Epithelial cell of prostate (primary cell): Measurements from ENCODE around the gene KCNN1.
"Not testable (repeated sequence)": the region's sequence is repeated elsewhere in the genome, so short reads cannot be mapped to it uniquely, and the experiment has no call there.

ENCODE experiments used
- DNase-seq: peaks from one replicate; pipeline ENCODE4 v3.0.0-alpha.2; 2011; ENCODE audit warnings: low read depth, low spot score
- H3K27ac ChIP-seq: fragments of 450-650 bp; 2 replicates; pipeline ENCODE4 v1.5.1; 2017; ENCODE audit warnings: mild to moderate bottlenecking

KCNN1 gene

DNA sequence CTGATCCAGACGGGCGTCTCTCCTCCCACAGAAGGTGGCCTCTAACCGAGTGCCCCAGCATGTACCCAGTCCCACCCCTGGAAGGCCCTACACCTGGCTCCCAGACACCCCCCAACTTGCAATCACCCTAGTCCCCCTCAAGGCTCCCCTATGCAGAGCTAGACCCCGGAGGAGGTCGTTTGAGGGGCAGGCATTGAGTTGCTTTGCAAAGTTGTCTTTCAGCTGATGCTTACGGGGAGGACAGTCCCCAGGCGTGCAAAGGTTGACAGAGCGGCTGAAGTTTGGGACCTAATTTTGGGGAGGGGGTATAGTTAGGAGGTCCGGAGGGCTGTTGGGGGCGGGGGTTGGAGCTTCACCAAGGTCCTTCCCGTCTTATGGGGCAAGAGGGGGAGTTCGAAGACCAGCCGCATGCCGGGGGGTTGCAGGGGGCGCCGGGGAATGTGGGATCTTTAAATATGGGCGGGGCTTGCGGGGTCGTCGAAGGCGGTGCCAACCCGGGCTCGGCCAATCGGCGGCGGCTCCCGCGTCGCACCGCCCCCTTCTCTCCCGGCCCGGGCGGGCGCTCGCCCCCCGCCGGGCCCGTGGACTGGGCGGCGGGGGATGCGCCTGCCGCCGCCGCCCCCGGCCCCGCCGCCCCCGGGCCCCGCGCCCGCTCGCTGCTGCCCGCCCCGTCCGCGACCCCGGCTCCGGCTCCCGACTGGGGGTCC is at the start of gene KCNN1:
Gene KCNN1 (plus strand): TSS at position 558 of the 707 bp plus-strand sequence. CDS start 6,782 bp downstream, outside the sequence.
- DNase-seq = no peak
- no peak within 1 kb of the TSS for H3K27ac ChIP-seq

DNA sequence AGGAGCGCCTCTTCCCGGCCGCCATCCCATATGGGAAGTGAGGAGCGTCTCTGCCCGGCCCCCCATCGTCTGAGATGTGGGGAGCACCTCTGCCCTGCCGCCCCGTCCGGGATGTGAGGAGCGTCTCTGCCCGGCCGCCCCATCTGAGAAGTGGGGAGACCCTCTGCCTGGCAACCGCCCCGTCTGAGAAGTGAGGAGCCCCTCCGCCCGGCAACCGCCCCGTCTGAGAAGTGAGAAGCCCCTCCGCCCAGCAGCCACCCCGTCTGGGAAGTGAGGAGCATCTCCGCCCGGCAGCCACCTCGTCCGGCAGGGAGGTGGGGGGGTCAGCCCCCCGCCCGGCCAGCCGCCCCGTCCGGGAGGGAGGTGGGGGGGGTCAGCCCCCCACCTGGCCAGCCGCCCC is 48.8 kb upstream of the KCNN1 start:
- H3K27ac ChIP-seq, DNase-seq: not testable (repeated sequence)

DNA sequence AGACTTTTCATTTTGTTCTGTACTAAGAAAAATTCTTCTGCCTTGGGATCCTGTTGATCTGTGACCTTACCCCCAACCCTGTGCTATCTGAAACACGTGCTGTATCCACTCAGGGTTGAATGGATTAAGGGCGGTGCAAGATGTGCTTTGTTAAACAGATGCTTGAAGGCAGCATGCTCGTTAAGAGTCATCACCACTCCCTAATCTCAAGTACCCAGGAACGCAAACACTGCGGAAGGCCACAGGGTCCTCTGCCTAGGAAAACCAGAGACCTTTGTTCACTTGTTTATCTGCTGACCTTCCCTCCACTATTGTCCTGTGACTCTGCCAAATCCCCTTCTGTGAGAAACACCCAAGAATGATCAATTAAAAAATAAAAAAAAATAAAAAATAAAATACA is 47.8 kb upstream of the KCNN1 start:
- not testable (repeated sequence) for H3K27ac ChIP-seq, DNase-seq

DNA sequence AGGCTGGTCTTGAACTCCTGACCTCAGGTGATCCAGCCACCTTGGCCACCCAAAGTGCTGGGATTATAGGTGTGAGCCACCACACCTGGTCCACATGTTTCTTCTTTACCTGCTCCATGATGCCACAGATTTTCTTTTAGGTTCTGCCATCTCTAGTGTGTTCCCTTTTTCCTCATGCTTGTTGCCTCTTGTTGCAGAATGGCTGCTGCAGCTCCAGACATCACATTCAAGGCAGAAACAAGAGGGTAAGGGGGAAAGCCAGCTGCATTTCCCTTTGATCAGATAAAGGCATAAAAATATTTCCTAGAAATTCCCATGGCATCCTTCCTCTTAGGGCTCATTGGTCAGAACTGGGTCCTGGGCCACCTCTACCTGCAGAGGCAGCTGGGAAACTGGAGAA is 46.4 kb upstream of the KCNN1 start:
- H3K27ac ChIP-seq = no peak overlapping the region
- DNase-seq = no peak

DNA sequence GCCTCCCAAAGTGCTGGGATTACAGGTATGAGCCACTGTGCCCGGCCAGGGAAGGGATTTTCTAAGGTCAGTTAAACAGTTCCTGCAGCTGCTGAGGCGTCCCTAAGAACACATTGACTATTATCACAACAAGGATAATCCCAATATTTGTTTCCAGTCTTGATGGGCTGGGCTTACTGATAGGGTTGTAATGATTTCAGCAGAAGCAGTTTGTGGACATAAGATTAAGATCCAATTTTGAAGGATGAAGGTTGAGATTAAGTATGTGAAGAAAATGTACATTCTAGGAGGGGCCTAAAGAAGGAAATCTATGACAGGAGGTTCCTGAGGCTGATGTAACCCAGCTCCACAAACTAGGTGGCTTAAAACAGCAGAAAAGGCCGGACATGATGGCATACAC is 44.8 kb upstream of the KCNN1 start:
- no peak for DNase-seq
- H3K27ac ChIP-seq = no peak overlapping the region

DNA sequence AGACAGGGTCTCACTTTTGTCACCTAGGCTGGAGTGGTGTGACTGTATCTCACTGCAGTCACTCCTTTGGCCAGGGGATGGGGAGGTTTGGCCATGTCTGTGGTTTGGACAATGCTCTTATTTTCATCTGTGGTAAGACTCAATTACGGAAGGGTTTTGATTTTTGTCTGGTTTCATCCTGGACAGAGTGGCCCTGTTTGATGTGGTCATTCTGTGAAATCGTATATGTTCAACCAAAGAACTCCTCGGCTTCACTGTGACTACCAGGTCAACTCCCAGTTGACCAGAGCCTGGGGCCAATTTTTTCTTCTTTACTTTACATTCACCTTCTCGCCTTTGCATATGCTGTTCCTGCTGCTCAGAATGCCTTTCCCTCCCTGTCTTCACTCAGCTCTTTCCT is 40.9 kb upstream of the KCNN1 start:
- DNase-seq = no peak
- H3K27ac ChIP-seq = no peak overlapping the region

DNA sequence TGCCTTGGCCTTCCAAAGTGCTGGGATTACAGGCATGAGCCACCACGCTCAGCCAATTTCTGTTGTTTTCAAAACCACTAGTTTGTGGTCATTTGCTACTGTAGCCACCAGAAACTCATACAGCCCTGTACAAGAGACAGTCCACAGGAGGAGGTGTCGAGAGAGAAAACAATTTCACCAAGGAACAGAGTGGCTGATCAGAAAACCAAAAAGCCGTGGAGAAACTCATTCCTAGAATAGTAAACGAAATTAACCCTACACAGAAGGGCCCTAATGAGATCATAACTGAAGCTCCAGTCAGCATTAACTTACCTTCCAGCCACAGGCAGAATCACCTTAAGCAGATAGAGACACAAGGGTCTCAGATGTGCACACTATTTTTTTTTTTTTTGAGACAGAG is 37.9 kb upstream of the KCNN1 start:
- H3K27ac ChIP-seq = no peak overlapping the region
- no peak for DNase-seq

DNA sequence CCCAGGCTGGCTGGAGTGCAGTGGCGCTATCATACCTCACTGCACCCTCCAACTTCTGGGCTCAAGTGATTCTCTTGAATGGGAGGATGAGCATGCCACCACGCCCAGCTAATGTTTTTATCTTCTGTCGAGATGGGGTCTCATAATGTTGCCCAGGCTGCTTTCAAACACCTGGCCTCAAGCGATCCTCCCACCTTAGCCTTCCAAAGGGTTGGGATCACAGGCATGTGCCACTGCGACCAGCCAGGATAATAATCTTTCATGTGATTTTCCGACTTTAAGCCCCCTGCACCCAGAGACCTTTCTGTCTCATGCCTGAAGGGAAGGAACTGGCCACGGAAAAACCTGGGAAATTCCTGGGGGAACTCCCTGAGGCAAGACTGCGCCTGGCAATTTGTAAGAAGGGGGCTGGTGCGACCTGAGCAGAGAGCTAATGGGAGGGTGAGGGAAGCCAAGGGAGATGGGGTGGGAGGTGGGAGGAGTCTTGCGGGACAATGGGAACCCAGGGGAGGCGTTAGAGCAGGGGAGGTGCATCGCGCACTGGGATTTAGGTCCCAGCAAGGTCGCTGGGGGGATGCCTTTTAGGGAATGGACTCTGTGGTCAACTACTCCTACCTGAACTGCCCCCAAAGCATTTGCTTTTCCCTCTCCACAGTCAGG is 35.2 kb upstream of the KCNN1 start:
- no peak overlapping the region for H3K27ac ChIP-seq
- no peak for DNase-seq

DNA sequence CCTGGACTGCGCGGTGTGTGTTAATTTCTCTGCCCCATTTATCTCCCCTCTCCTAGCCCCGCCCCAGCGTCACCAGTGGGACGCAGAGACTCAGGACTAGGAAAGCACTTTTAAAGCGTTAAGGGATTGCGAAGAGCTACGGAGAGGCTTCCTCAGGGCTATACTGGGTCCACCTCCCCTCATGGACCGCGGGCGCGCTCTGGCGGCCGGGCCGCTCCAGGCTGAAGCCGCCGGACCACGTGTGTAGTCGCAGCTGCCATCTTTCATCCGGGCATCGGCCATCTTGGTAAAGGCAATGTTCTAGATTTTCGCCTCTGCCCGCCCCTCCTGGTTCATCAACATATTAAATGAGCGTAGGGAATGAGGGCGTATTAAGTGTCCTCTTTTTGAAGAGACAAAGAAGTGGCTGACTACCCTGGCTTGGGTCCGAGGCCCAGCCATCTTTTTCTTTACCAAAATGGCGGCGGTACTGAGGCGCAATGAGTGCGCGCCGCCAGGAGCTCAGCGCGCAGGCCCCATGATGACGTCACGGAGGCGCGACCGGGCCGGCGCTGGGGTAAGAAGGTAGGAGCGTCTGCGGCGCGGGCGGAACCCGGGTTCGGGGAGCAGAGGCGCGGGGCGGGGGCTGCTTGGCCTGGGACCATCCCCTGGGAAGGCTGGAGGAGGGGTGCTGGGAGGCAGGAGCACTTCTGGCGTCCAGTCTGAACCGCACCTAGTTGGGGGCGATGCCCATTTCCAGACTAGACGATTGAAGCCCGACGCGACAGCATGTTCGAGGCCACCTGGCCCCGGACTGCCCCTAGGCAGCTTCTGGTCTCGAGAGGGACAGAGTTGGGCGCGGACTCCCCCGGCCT is 34.2 kb upstream of the KCNN1 start, which contains the start of gene CCDC124:
Gene CCDC124 (plus strand): TSS at position 531 of the 854 bp plus-strand sequence. CDS start 3,406 bp downstream, outside the sequence.
- DNase-seq = peak; percentile 62
- peak within 1 kb of the TSS; percentile 82 for H3K27ac ChIP-seq

DNA sequence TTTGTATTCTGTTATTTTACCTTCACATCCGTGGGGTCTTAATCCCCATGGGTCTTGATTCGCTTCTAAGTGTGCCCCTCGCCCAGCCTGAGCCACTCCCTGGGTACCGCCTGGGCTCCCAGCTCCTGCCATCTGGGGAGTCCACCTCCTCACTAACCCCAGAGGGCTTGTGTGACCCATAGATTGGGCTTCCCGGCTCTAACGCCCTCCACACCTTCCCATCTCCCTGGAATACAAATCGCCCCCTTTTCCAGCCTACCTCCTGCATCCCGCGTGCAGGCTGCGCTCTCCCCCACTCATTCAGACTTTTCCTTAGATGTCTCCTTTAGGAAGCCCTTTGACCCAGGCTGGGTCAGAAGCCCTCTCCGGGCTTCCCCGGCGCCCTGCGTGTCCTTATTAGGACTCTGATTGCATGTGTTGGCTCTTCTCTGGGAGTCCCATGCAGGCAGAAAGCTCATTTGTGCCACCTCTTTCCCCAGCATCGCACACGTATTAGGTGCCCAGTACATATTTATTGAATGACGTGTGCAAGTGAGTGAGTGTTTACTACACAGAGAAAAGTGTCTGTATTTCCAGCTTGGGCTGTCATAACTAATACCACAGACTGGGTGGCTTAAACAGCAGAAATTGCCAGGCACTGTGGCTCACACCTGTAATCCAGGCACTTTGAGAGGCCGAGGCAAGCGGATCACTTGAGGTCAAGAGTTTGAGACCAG is 33.3 kb upstream of the KCNN1 start:
- DNase-seq = peak; percentile 60
- peak overlapping the region; percentile 82 for H3K27ac ChIP-seq

DNA sequence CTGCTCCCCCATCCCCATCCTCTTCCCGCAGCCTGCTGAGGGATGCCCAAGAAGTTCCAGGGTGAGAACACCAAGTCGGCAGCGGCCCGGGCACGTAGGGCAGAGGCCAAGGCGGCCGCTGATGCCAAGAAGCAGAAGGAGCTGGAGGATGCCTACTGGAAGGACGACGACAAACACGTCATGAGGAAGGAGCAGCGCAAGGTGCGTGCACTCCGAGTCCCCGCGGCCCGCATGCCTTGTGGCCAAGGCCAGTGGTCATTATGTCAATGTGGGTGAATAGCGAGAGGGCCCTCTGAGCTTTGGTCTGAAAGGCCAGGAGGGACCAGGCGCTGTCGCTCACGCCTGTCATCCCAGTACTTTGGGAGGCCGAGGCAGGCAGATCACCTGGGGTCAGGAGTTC is 30.5 kb upstream of the KCNN1 start:
- DNase-seq = no peak
- H3K27ac ChIP-seq = no peak overlapping the region

DNA sequence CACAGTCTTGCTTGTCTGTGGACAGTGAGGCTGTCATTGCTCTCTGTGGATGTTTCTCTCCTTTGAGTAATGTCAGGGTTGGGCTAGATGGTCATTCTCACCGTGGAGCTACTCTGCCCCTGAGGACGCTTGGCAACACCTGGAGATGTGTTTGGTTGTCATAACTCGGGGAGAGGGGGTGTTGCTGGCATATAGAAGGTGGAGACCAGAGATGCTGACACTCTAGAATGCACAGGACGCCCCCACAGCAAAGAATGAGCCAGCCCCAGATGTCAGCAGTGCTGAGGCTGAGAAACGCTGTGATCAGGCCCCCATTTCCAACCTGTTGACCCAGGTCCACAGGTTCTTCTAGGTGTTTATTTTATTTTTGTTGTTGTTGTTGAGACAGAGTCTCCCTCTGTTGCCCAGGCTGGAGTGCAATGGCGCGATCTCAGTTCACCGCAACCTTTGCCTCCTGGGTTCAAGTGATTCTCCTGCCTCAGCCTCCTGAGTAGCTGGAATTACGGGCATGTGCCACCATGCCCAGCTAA is 29.5 kb upstream of the KCNN1 start:
- H3K27ac ChIP-seq = peak overlapping the region; percentile 28
- no peak for DNase-seq

DNA sequence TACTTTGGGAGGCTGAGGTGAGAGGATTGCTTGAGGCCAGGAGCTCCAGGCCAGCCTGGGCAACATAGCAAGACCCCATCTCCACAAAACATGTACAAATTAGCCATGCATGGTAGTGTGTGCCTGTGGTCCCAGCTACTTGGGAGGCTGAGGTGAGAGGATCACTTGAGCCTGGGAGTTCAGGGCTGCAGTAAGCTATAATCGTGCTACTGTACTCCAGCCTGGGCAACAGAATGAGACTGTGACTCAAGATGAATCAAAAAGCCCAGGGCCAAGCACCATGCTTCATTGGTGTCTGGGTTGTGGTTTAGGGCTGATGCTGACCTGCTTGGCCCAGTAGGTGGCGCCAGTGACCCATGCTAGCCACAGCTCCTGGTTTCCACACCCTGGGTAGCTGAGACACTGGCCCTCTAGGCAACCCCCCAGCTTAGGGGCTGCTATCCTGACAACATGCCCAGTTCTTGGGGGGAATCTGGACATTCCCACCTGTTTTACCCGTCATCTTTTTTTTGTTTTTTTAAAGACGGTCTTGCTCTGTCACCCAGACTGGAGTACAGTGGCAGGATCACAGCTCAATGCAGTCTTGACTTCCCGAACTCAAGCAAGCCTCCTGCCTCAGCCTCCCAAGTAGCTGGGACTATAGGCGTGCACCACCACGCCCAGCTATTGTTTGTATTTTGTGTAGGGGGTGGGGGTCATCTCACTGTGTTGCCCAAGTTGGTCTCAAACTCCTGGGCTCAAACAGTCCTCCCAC is 28.6 kb upstream of the KCNN1 start:
- peak overlapping the region; percentile 28 for H3K27ac ChIP-seq
- DNase-seq = peak; percentile 72

DNA sequence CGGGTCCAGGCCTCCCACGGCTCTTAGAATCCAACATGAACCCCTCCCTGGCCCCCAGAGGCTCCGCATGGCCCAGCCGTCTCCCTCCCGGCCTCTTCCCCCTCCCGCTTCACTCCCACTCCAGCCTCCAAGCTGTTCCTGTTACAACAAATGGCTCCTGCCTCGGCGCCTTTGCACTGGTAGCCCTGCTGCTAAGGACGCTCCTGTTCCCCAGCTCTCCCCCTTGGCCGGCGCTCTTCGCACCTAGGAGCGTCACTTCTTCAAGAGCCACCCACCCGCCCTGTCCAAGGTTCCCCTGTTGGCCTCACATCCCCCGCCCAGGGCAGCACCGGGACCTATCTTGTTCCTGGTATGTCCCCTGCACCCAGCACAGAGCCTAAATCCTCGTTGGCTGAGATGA is 24.7 kb upstream of the KCNN1 start:
- no peak for DNase-seq
- H3K27ac ChIP-seq = no peak overlapping the region

DNA sequence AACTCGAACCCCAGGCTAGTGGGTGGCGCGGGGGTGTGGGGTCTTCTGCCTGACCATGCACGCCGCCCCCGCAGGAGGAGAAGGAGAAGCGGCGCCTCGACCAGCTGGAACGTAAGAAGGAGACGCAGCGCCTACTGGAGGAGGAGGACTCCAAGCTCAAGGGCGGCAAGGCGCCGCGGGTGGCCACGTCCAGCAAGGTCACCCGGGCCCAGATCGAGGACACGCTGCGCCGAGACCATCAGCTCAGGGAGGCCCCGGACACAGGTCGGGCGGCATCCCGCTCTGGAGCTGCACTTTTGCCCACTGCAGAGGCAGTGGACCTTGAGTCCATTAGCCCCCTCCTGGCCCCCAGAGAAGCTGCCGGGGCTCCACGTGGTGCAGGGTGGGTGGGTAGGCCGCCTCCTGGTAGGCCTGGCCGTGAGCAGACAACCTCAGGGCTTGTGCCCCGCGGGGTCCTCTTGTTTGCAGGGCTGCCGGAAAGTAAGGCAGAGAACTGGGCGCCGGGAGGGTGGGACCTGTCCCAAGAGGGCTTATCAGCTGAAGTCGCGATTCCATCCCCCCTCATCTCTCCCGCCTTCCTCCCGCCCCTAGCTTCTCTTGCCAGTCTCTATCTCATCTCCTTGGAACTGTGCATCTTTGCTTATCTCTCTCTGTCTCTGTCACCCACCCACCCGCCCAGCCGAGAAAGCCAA is 24.2 kb upstream of the KCNN1 start:
- DNase-seq = no peak
- H3K27ac ChIP-seq = no peak overlapping the region

DNA sequence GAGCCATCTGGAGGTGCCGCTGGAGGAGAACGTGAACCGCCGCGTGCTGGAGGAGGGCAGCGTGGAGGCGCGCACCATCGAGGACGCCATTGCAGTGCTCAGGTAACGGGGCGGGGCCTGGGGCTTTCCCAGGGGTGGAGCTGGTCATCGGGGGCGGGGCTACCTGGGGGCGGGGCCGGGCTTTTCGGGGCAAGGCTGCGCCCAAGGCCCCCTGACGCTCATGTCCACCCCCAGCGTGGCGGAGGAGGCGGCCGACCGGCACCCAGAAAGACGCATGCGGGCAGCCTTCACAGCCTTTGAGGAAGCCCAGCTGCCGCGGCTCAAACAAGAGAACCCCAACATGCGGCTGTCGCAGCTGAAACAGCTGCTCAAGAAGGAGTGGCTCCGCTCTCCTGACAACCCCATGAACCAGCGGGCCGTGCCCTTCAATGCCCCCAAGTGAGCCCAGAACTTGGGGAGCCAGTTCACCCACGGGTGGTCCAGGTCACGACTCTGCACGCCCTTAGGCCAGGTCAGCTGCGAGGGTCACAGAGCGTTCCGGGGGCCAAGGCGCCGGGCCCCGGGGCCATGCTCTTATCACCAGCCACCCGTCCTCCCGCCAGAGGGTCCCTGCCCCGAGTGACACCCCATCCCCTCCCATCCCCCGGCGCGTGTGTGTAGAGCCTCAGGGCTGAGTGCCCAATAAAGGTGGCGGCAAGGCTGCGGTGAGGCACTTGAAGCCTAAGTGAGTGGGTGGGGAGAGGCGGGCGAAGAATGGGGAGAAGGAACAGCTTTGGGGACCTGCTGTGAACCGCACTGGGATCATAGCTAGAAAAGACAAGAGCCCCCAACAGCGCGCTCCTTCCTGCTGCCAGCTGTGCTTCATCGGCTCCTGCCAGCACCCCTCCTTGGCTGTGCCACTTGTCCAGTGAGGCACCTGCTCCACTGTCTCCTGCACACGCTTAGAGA is 23.4 kb upstream of the KCNN1 start:
- no peak for DNase-seq
- no peak overlapping the region for H3K27ac ChIP-seq

DNA sequence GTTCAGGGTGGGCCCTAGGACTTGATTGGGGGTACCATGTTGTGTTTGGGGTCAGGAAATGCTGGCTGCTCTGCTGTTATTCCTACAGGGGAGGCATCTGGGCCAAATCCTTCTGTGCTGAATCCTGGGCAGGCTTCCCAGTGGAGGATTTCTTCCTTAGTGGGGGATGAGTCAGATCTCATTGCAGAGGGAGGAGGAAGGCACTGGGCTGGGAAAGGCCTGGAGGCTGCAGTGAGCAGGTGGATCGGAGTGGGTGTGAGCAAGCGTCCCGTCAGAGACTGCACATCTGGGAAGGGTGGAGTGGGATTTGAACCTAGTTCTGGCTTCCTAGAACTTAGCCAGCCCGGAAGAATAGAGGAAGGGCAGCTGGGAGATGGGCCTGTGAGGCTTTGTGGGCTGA is 22.6 kb upstream of the KCNN1 start:
- DNase-seq = peak; percentile 36
- H3K27ac ChIP-seq = no peak overlapping the region
